SK-N-SH treated with all-trans-retinoic acid at 6 μM for 48 hours (cell line): Measurements from ENCODE around the gene AUTS2.

Source experiments
- ATAC-seq: fragments of 200-7000 bp; cut with Tn5 transposase; 3 replicates; pipeline ENCODE4 v1.9.1; 2020; ENCODE audit warnings: mild to moderate bottlenecking, moderate library complexity
- CREB5 ChIP-seq: fragments of 250-450 bp; sonication (Bioruptor Pico); IDR thresholded peaks from 2 replicates; pipeline ENCODE4 v1.5.1; 2020; ENCODE audit warnings: low read depth, mild to moderate bottlenecking, moderate library complexity
- CSDC2 ChIP-seq: fragments of 250-450 bp; sonication (Bioruptor Pico); IDR thresholded peaks from 2 replicates; pipeline ENCODE4 v1.5.0; 2020; ENCODE audit warnings: mild to moderate bottlenecking, moderate library complexity
- GLIS3 ChIP-seq: fragments of 250-450 bp; sonication (Bioruptor Pico); IDR thresholded peaks from 2 replicates; pipeline ENCODE4 v1.5.0; 2020; ENCODE audit warnings: mild to moderate bottlenecking, moderate library complexity
- ISL1 ChIP-seq: fragments of 250-450 bp; sonication (Bioruptor Pico); IDR thresholded peaks from 2 replicates; pipeline ENCODE4 v2.1.2; 2022; ENCODE audit warnings: mild to moderate bottlenecking, moderate library complexity
- POU6F1 ChIP-seq: fragments of 250-450 bp; sonication (Bioruptor Pico); IDR thresholded peaks from 2 replicates; pipeline ENCODE4 v1.8.0; 2021; ENCODE audit warnings: low read depth, mild to moderate bottlenecking, moderate library complexity, borderline replicate concordance
- RARB ChIP-seq: fragments of 250-450 bp; sonication (Bioruptor Pico); IDR thresholded peaks from 2 replicates; pipeline ENCODE4 v1.8.0; 2021; ENCODE audit warnings: mild to moderate bottlenecking, moderate library complexity
- TCF4 ChIP-seq: fragments of 250-450 bp; sonication (Bioruptor Pico); IDR thresholded peaks from 2 replicates; pipeline ENCODE4 v1.8.0; 2021; ENCODE audit warnings: mild to moderate bottlenecking, moderate library complexity, borderline replicate concordance
- TOX ChIP-seq: fragments of 250-450 bp; sonication (Bioruptor Pico); IDR thresholded peaks from 2 replicates; pipeline ENCODE4 v1.8.0; 2021; ENCODE audit warnings: mild to moderate bottlenecking, moderate library complexity, borderline replicate concordance
- ZC3H10 ChIP-seq: fragments of 250-450 bp; sonication (Bioruptor Pico); IDR thresholded peaks from 2 replicates; pipeline ENCODE4 v1.5.1; 2021; ENCODE audit warnings: mild to moderate bottlenecking, moderate library complexity
- ZFP3 ChIP-seq: fragments of 250-450 bp; sonication (Bioruptor Pico); IDR thresholded peaks from 2 replicates; pipeline ENCODE4 v1.5.0; 2020; ENCODE audit warnings: mild to moderate bottlenecking, moderate library complexity
- ZFP30 ChIP-seq: fragments of 450-650 bp; formaldehyde crosslinking; IDR thresholded peaks from 2 replicates; pipeline ENCODE4 v1.5.0; 2022; ENCODE audit warnings: mild to moderate bottlenecking, moderate library complexity
- ZNF565 ChIP-seq: fragments of 450-650 bp; formaldehyde crosslinking; conservative IDR thresholded peaks from 2 replicates; pipeline ENCODE4 v1.5.0; 2020; ENCODE audit warnings: low read depth, mild to moderate bottlenecking, moderate library complexity
- ZNF70 ChIP-seq: fragments of 450-650 bp; formaldehyde crosslinking; IDR thresholded peaks from 2 replicates; pipeline ENCODE4 v1.5.0; 2020; ENCODE audit warnings: mild to moderate bottlenecking, moderate library complexity
- TF ChIP-seq, protein P1 (sequence below): fragments of 250-450 bp; sonication (Bioruptor Pico); IDR thresholded peaks from 2 replicates; pipeline ENCODE4 v1.8.0; 2020; ENCODE audit warnings: mild to moderate bottlenecking, moderate library complexity, borderline replicate concordance
- TF ChIP-seq, protein P2 (sequence below): fragments of 250-450 bp; sonication (Bioruptor Pico); IDR thresholded peaks from 2 replicates; pipeline ENCODE4 v1.5.0; 2020; ENCODE audit warnings: mild to moderate bottlenecking, moderate library complexity
- TF ChIP-seq, protein P3 (sequence below): fragments of 250-450 bp; sonication (Bioruptor Pico); IDR thresholded peaks from 2 replicates; pipeline ENCODE4 v1.5.1; 2021; ENCODE audit warnings: mild to moderate bottlenecking, moderate library complexity

AUTS2 gene

DNA sequence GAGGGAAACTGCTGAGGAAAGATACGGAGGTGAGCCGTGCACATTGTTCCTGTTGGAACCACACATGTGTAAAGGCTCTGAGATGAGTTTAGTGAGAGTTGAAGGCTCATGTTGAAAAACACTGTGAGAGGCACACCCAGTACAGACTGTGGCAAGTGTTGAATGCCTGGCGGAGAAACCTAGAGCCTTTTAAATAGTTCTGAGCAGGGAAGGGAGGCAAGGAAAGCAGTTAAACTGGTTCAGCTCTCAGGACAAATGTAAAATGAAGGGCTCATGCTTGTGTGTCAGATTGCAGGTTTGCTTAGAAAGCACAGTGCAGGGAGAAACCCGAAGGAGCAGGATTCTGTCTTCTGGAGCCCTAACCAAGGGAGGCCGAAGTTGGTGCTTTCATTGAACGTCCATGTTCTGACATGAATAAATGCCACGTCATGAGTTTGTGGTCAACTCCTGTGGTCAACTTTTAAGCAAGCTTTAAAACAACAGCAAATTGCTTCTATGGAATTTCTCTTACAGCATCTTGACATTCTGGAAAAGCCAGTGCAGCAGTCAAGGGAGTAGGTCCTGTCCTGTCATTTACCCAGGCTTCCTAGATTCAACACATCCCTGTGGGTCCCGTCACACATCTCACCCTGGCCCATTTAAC is 882.8 kb downstream of the AUTS2 start:
- no peak for ATAC-seq

DNA sequence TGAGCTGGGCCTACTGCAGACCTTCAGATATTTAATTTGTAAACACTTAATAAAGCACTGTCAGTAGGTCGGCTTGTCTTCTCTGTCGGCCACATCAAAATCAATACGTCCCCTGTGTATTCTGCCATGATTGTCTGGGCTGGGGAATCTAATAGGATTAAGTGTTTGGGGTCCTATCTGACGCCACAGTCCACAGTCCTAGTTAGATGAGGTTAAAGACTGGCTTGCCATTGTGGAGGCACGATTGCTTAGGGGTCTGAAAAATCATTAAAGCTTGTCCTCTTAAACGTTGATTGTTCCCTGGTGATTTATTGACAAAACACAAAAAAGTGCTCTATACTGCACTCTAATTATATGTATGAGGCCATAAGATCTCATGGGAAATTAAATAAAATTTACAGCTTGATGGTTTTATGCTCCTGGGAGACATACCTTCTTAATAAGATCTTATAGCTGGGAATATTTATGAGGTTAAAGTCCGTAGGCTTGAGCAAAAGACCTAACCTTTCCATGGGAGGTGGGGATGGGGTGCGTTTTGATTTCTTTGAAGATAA is 883.4 kb downstream of the AUTS2 start:
- TF ChIP-seq ZFP30 (CRISPR knock-in tag), result no peak
- TF ChIP-seq ISL1 (CRISPR knock-in tag), result no peak
- TF ChIP-seq CREB5 (CRISPR knock-in tag), result no peak
- TF ChIP-seq, protein P1, sequence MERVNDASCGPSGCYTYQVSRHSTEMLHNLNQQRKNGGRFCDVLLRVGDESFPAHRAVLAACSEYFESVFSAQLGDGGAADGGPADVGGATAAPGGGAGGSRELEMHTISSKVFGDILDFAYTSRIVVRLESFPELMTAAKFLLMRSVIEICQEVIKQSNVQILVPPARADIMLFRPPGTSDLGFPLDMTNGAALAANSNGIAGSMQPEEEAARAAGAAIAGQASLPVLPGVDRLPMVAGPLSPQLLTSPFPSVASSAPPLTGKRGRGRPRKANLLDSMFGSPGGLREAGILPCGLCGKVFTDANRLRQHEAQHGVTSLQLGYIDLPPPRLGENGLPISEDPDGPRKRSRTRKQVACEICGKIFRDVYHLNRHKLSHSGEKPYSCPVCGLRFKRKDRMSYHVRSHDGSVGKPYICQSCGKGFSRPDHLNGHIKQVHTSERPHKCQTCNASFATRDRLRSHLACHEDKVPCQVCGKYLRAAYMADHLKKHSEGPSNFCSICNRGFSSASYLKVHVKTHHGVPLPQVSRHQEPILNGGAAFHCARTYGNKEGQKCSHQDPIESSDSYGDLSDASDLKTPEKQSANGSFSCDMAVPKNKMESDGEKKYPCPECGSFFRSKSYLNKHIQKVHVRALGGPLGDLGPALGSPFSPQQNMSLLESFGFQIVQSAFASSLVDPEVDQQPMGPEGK (CRISPR knock-in tag), result no peak
- no peak for TF ChIP-seq GLIS3
- no peak for TF ChIP-seq CSDC2
- no peak for TF ChIP-seq TOX
- TF ChIP-seq, protein P2, sequence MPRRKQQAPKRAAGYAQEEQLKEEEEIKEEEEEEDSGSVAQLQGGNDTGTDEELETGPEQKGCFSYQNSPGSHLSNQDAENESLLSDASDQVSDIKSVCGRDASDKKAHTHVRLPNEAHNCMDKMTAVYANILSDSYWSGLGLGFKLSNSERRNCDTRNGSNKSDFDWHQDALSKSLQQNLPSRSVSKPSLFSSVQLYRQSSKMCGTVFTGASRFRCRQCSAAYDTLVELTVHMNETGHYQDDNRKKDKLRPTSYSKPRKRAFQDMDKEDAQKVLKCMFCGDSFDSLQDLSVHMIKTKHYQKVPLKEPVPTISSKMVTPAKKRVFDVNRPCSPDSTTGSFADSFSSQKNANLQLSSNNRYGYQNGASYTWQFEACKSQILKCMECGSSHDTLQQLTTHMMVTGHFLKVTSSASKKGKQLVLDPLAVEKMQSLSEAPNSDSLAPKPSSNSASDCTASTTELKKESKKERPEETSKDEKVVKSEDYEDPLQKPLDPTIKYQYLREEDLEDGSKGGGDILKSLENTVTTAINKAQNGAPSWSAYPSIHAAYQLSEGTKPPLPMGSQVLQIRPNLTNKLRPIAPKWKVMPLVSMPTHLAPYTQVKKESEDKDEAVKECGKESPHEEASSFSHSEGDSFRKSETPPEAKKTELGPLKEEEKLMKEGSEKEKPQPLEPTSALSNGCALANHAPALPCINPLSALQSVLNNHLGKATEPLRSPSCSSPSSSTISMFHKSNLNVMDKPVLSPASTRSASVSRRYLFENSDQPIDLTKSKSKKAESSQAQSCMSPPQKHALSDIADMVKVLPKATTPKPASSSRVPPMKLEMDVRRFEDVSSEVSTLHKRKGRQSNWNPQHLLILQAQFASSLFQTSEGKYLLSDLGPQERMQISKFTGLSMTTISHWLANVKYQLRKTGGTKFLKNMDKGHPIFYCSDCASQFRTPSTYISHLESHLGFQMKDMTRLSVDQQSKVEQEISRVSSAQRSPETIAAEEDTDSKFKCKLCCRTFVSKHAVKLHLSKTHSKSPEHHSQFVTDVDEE (CRISPR knock-in tag), result no peak
- no peak for TF ChIP-seq ZFP3 (CRISPR knock-in tag)
- no peak for TF ChIP-seq TCF4 (CRISPR knock-in tag)
- TF ChIP-seq POU6F1 (CRISPR knock-in tag), result no peak
- ATAC-seq, result no peak

More for the DNA sequence above, 882.8 kb downstream of the AUTS2 start:
- TF ChIP-seq, protein P2 (CRISPR knock-in tag), result no peak

DNA sequence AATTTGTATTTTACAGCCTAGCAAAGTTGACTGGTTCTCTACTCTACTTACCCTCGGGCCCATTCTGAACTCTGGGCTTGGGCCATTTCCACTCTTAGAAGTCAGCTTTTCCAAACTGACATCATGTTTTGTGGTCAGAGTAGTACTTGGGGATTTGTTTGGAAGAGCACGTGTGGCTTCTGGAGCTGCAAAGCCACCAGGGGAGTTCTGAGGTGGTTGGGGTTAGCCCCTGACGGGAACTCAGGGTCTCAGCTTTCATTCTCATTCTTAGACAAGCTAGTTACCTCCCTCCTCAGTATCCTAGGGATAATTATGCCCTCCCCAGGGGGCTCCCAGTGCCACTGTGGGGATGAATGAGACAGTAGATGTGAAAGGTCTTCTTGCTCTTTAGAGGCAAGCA is 886.0 kb downstream of the AUTS2 start:
- no peak for ATAC-seq
- TF ChIP-seq RARB (CRISPR knock-in tag), result no peak
- TF ChIP-seq CSDC2, result no peak
- no peak for TF ChIP-seq POU6F1 (CRISPR knock-in tag)
- TF ChIP-seq ZNF565 (CRISPR knock-in tag), result no peak
- no peak for TF ChIP-seq ZNF70 (CRISPR knock-in tag)
- TF ChIP-seq, protein P3, sequence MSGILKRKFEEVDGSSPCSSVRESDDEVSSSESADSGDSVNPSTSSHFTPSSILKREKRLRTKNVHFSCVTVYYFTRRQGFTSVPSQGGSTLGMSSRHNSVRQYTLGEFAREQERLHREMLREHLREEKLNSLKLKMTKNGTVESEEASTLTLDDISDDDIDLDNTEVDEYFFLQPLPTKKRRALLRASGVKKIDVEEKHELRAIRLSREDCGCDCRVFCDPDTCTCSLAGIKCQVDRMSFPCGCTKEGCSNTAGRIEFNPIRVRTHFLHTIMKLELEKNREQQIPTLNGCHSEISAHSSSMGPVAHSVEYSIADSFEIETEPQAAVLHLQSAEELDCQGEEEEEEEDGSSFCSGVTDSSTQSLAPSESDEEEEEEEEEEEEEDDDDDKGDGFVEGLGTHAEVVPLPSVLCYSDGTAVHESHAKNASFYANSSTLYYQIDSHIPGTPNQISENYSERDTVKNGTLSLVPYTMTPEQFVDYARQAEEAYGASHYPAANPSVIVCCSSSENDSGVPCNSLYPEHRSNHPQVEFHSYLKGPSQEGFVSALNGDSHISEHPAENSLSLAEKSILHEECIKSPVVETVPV (CRISPR knock-in tag), result no peak
- TF ChIP-seq GLIS3, result no peak
- no peak for TF ChIP-seq TCF4 (CRISPR knock-in tag)
- no peak for TF ChIP-seq ZFP3 (CRISPR knock-in tag)
- no peak for TF ChIP-seq ZFP30 (CRISPR knock-in tag)
- TF ChIP-seq ZC3H10 (CRISPR knock-in tag), result no peak
